Aorta (tissue), 5 donors: Measurements from ENCODE around the gene POLG. TPM values are rescaled to one million over a fixed set of nuclear protein-coding genes. Genes with fewer than 3 reads are reported as not detected.
"Not testable (repeated sequence)": the region's sequence is repeated elsewhere in the genome, so short reads cannot be mapped to it uniquely, and the experiment has no call there.

Experiments used
- ATAC-seq: fragments of 200-7000 bp; cut with Tn5 transposase; one replicate; pipeline ENCODE4 v1.9.1; 2022; ENCODE audit warnings: moderate library complexity; ENCODE audit not compliant: low FRiP score
- DNase-seq, 2 donors: peaks; one replicate each; pipeline ENCODE4 v3.0.0-alpha.2; 2020
- H3K27ac ChIP-seq, 2 donors: one replicate each; pipeline ENCODE4 v1.5.1; 2013; ENCODE audit warnings: low read length in 2 of 2, mild to moderate bottlenecking in 2 of 2, moderate library complexity in 2 of 2, control low read depth in 1 of 2, inconsistent platforms in 1 of 2, low read depth in 1 of 2
- H3K27me3 ChIP-seq, 2 donors: one replicate each; pipeline ENCODE4 v1.6.1; 2013; ENCODE audit warnings: control low read depth in 1 of 2, low read length in 1 of 2, mild to moderate bottlenecking in 1 of 2, moderate library complexity in 1 of 2; ENCODE audit not compliant: insufficient read depth in 2 of 2, control insufficient read depth in 1 of 2
- H3K36me3 ChIP-seq, 2 donors: one replicate each; pipeline ENCODE4 v1.6.1; 2013; ENCODE audit warnings: control low read depth in 1 of 2, low read length in 1 of 2, mild to moderate bottlenecking in 1 of 2; ENCODE audit not compliant: insufficient read depth in 2 of 2, control insufficient read depth in 1 of 2
- H3K4me1 ChIP-seq, 2 donors: one replicate each; pipeline ENCODE4 v1.6.1; 2013; ENCODE audit warnings: low read length in 2 of 2, control low read depth in 1 of 2, mild to moderate bottlenecking in 1 of 2, moderate library complexity in 1 of 2; ENCODE audit not compliant: insufficient read depth in 2 of 2, control insufficient read depth in 1 of 2
- H3K4me3 ChIP-seq, 2 donors: one replicate each; pipeline ENCODE4 v1.5.1; 2013; ENCODE audit warnings: low read length in 2 of 2, control low read depth in 1 of 2, mild to moderate bottlenecking in 1 of 2
- H3K9me3 ChIP-seq: one replicate; pipeline ENCODE4 v1.6.1; 2013; ENCODE audit warnings: mild to moderate bottlenecking, low read length; ENCODE audit not compliant: control insufficient read depth
- WGBS, 2 donors: extraction: QIAGEN DNeasy Blood & Tissue Kit; methylation state at CpG; one replicate each; pipeline ENCODE4 v1.1.7; 2013; 5-methylcytosine and 5-hydroxymethylcytosine counted together
- intact Hi-C, 2 donors: fragments of 100-400 bp; cut with DNase I; formaldehyde crosslinking; loops; one replicate each; pipeline versions ENCODE4 v1.14.2 to v1.15.0; 2022
- microRNA-seq, 2 donors: library from miRNA; unstranded; fragments of <30 nt; microRNA quantifications; one replicate each; pipeline ENCODE4 v1.2.0, GENCODE V29; 2020
- polyA plus RNA-seq, 2 donors: library from polyadenylated mRNA; stranded (reverse); fragments of 200-250 nt; gene quantifications; one replicate each; pipeline ENCODE4 v1.2.3, GENCODE V29; 2013
- total RNA-seq, 2 donors: library from RNA; stranded (reverse); fragmentation: NEBNext Ultra II Directional; extraction: Animal tissue kit (Norgen Biotek cat#: 25700); gene quantifications; one replicate each; pipeline ENCODE4 v1.2.1, GENCODE V29; 2021
- donor health status: healthy with polysubstance abuse.
- donor health status: Bipolar disorder and iron deficiency.
- donor health status: DM: no; HTN: no; CAD: no.
- donor health status: DM: no; HTN: no; CAD: no.
- donor health status: DM: yes; HTN: yes; CAD: no.

The POLG gene
- total and polyA plus RNA-seq, 4 donors = 18.4 to 61.9 (median 57.4) TPM

GRCh38 chr15:89291934-89292438 is 42.6 kb downstream of the POLG start:
- H3K4me1 ChIP-seq = no peaks in the 10 kb centered on the region
- WGBS, 2 donors = 93 to 94% methylated on average over 2 of the region's 2 CpGs
- ATAC-seq (no peak), DNase-seq (no peak)
- H3K27me3 ChIP-seq = no peaks in the 10 kb centered on the region
- no peaks in the 10 kb centered on the region for H3K36me3 ChIP-seq
- H3K9me3 ChIP-seq = no peaks in the 10 kb centered on the region
- H3K27ac ChIP-seq = no peak overlapping the region
- intact Hi-C loops = no loop called here
- H3K4me3 ChIP-seq = no peak overlapping the region

- intact Hi-C loops = no loop called here
- H3K27me3 ChIP-seq = no peaks in the 10 kb centered on the region
- no peaks in the 10 kb centered on the region for H3K4me1 ChIP-seq
- no peak for ATAC-seq
- H3K4me3 ChIP-seq = no peak overlapping the region
- DNase-seq = no peak
- H3K27ac ChIP-seq = no peak overlapping the region
- no peaks in the 10 kb centered on the region for H3K9me3 ChIP-seq
- WGBS, 2 donors = 85 to 97% methylated on average over 4 of the region's 4 CpGs
- H3K36me3 ChIP-seq = peaks cover 0 to 1% of the 10 kb centered on the region in 2 donors
Observed at GRCh38 chr15:89283201-89283600, 51.4 kb downstream of the POLG start.

GRCh38 chr15:89282631-89283030 is 52.0 kb downstream of the POLG start:
- no peak overlapping the region for H3K27ac ChIP-seq
- peaks cover 0 to 1% of the 10 kb centered on the region in 2 donors for H3K36me3 ChIP-seq
- ATAC-seq = no peak
- no peaks in the 10 kb centered on the region for H3K27me3 ChIP-seq
- H3K4me3 ChIP-seq = no peak overlapping the region
- DNase-seq = no peak
- WGBS, 2 donors = 97 to 98% methylated on average over 4 of the region's 4 CpGs
- intact Hi-C loops = no loop called here
- no peaks in the 10 kb centered on the region for H3K9me3 ChIP-seq
- no peaks in the 10 kb centered on the region for H3K4me1 ChIP-seq

DNA sequence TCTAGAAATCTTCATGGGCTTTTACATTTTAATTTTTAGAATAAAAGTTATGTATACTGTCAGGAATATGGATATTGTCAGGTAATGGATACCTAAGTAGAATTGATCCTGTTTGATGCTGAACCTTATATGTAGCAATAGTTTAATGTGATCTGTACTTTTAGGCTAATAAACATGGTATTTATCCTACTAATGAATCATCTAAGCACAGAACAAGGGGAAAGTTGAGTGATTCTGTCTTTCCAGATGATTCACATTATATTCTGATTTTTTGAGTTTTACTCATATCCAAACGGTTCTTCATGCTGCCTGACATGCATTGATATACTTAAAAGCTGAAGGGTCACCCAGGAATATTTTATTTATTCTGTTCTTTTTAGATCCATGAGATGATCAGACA is 56.3 kb downstream of the POLG start:
- ATAC-seq = no peak
- Histone ChIP-seq H3K9me3 (no peaks in the 10 kb centered on the region), H3K4me1 (no peaks in the 10 kb centered on the region), H3K27me3 (no peaks in the 10 kb centered on the region), H3K4me3 (no peak overlapping the region), H3K36me3 (peaks cover 0 to 1% of the 10 kb centered on the region in 2 donors), H3K27ac (no peak overlapping the region)
- DNase-seq = no peak
- intact Hi-C loops = no loop called here
- 76 to 93% methylated on average over 1 of the region's 1 CpG for WGBS, 2 donors

- H3K27me3 ChIP-seq, H3K36me3 ChIP-seq, H3K4me3 ChIP-seq, intact Hi-C loops, H3K4me1 ChIP-seq, H3K9me3 ChIP-seq, DNase-seq, H3K27ac ChIP-seq, ATAC-seq: not testable (repeated sequence)
- 94 to 97% methylated on average over 4 of the region's 4 CpGs for WGBS, 2 donors
Observed at GRCh38 chr15:89277281-89277680, 57.3 kb downstream of the POLG start.

Small RNAs within 50 kb of the gene (microRNA-seq; reads per million reads assigned to microRNA genes)
- 0 to 2.4 reads per million in 2 donors for gene MIR6766
- 0 to 2.0 reads per million in 2 donors for gene MIR9-3

Other genes with a start within 250 kb of the POLG start
- gene ABHD2, start 246.4 kb downstream of the POLG start, total RNA-seq = 100 to 1,000 TPM; 135 to 221 TPM
- gene ABHD2, start 246.4 kb downstream of the POLG start, polyA plus RNA-seq = 10 to 100 TPM in 1 of 2 donors, 1 to 10 TPM in 1; 9.1 to 29.9 TPM
- not detected for gene RLBP1, start 113.2 kb downstream of the POLG start, total RNA-seq
- gene RLBP1, start 113.2 kb downstream of the POLG start, polyA plus RNA-seq = not detected
- gene FANCI, start 90.8 kb downstream of the POLG start, total RNA-seq = 1 to 10 TPM; 6.2 to 9.1 TPM
- gene FANCI, start 90.8 kb downstream of the POLG start, polyA plus RNA-seq = 1 to 10 TPM; 1.3 to 3.8 TPM
- gene RHCG, start 161.8 kb upstream of the POLG start, total RNA-seq = not detected
- gene RHCG, start 161.8 kb upstream of the POLG start, polyA plus RNA-seq = 1 to 10 TPM; 1.0 to 2.1 TPM
- gene TICRR, start 240.6 kb upstream of the POLG start, total RNA-seq = under 1 TPM; 0.16 to 0.60 TPM
- under 1 TPM in 1 of 2 donors, not detected in 1; 0.03 TPM for gene TICRR, start 240.6 kb upstream of the POLG start, polyA plus RNA-seq